RWPE2 (cell line): ENCODE results near the gene RARB.

Source experiments
- ATAC-seq: fragments of 200-7000 bp; cut with Tn5 transposase; 3 replicates; pipeline ENCODE4 v1.9.1; 2021; ENCODE audit warnings: low read depth
- DNase-seq: peaks from one replicate; pipeline ENCODE4 v3.0.0-alpha.2; 2020; ENCODE audit warnings: low spot score
- H3K27ac ChIP-seq: fragments of 450-650 bp; 2 replicates; pipeline ENCODE4 v1.5.1; 2017; ENCODE audit warnings: mild to moderate bottlenecking; ENCODE audit not compliant: poor library complexity, severe bottlenecking
- H3K27me3 ChIP-seq: fragments of 250-450 bp; sonication (Bioruptor Pico); 2 replicates; pipeline ENCODE4 v1.5.1; 2021; ENCODE audit warnings: mild to moderate bottlenecking, moderate library complexity; ENCODE audit not compliant: insufficient read depth, poor library complexity, severe bottlenecking
- H3K36me3 ChIP-seq: fragments of 250-450 bp; sonication (Bioruptor Pico); 2 replicates; pipeline ENCODE4 v1.5.1; 2020; ENCODE audit warnings: low read depth, mild to moderate bottlenecking, moderate library complexity
- H3K4me1 ChIP-seq: fragments of 250-450 bp; sonication (Bioruptor Pico); 2 replicates; pipeline ENCODE4 v1.5.1; 2021; ENCODE audit warnings: mild to moderate bottlenecking, moderate library complexity; ENCODE audit not compliant: insufficient read depth, poor library complexity, severe bottlenecking
- H3K4me3 ChIP-seq: fragments of 250-450 bp; sonication (Bioruptor Pico); 2 replicates; pipeline ENCODE4 v1.5.1; 2021; ENCODE audit warnings: mild to moderate bottlenecking, moderate library complexity; ENCODE audit not compliant: severe bottlenecking
- H3K9me3 ChIP-seq: fragments of 250-450 bp; sonication (Bioruptor Pico); 2 replicates; pipeline ENCODE4 v1.5.1; 2021; ENCODE audit warnings: mild to moderate bottlenecking, moderate library complexity; ENCODE audit not compliant: severe bottlenecking
- TF ChIP-seq, protein P1 (sequence below): fragments of 450-650 bp; IDR thresholded peaks from one replicate; pipeline ENCODE4 v1.5.1; 2017; ENCODE audit warnings: mild to moderate bottlenecking, moderate library complexity; ENCODE audit not compliant: poor library complexity, severe bottlenecking

RARB gene

DNA sequence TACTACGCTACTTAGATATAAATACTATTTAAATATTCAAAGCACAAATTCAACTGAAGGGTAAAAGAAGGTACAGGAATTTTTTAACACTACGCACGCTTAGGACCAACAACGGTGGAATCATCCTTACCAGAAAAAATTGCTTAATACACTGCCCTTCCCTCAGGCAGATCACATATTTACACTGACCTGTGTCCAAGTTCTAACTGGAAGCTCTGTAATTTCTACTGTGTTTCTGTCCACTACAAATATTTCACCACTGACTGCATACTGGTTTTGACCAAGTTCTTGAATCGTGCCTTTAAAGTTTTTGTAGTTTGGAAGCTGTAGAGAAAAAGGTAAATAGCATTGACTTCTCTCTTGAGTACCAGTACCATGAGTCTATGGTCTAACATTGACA lies 192.4 kb downstream of the RARB start:
- no peak overlapping the region for H3K4me3 ChIP-seq
- TF ChIP-seq, protein P1, sequence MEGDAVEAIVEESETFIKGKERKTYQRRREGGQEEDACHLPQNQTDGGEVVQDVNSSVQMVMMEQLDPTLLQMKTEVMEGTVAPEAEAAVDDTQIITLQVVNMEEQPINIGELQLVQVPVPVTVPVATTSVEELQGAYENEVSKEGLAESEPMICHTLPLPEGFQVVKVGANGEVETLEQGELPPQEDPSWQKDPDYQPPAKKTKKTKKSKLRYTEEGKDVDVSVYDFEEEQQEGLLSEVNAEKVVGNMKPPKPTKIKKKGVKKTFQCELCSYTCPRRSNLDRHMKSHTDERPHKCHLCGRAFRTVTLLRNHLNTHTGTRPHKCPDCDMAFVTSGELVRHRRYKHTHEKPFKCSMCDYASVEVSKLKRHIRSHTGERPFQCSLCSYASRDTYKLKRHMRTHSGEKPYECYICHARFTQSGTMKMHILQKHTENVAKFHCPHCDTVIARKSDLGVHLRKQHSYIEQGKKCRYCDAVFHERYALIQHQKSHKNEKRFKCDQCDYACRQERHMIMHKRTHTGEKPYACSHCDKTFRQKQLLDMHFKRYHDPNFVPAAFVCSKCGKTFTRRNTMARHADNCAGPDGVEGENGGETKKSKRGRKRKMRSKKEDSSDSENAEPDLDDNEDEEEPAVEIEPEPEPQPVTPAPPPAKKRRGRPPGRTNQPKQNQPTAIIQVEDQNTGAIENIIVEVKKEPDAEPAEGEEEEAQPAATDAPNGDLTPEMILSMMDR, result no peak
- peaks cover 75% of the 10 kb centered on the region for H3K36me3 ChIP-seq
- no peak for ATAC-seq
- DNase-seq, result no peak
- H3K27me3 ChIP-seq, result no peaks in the 10 kb centered on the region
- H3K4me1 ChIP-seq, result no peaks in the 10 kb centered on the region
- no peaks in the 10 kb centered on the region for H3K9me3 ChIP-seq
- H3K27ac ChIP-seq, result no peak overlapping the region

DNA sequence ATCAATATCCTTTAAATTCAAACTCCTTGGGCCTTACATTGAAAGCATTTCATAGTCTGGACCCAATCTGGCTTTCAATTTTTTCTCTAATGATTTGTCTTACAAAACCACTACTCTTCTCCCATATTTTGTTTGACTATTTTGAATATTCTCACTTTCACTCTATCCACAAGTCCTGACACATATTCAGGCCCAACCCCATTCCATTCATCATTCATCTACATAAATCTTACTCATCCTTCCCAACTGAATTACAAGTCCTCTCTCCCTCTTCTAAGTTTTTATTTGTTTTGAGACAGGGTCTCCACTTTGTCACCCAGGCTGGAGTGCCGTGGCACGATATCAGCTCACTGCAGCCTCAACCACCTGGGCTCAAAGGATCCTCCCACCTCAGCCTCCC lies 193.0 kb downstream of the RARB start:
- Histone ChIP-seq H3K27ac (no peak overlapping the region), H3K36me3 (peaks cover 75% of the 10 kb centered on the region), H3K27me3 (no peaks in the 10 kb centered on the region), H3K4me1 (no peaks in the 10 kb centered on the region), H3K9me3 (no peaks in the 10 kb centered on the region), H3K4me3 (no peak overlapping the region)
- no peak for DNase-seq
- TF ChIP-seq, protein P1, result no peak
- no peak for ATAC-seq

DNA sequence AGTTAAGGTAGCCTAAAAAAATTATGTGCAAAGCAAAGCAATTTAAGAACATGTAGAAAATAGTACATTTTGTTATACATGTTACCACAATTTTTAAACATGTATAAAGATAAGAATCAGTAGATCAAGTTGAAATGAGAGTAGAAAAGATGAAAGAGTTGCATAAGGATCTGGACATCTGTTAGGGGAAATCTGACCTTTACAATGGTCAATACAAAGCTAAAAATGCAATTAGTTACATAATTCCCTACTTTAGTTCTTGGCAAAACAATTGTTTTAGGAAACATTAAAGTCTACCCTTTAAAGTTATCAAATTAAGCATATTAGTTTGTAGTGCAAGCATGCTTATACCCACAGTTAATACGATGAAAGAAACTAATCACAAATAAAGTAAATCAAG lies 203.9 kb downstream of the RARB start:
- no peak overlapping the region for H3K27ac ChIP-seq
- no peak for DNase-seq
- H3K4me3 ChIP-seq, result no peak overlapping the region
- H3K9me3 ChIP-seq, result no peaks in the 10 kb centered on the region
- no peaks in the 10 kb centered on the region for H3K4me1 ChIP-seq
- no peak for ATAC-seq
- no peaks in the 10 kb centered on the region for H3K27me3 ChIP-seq
- TF ChIP-seq, protein P1, result no peak
- peaks cover 94% of the 10 kb centered on the region for H3K36me3 ChIP-seq

DNA sequence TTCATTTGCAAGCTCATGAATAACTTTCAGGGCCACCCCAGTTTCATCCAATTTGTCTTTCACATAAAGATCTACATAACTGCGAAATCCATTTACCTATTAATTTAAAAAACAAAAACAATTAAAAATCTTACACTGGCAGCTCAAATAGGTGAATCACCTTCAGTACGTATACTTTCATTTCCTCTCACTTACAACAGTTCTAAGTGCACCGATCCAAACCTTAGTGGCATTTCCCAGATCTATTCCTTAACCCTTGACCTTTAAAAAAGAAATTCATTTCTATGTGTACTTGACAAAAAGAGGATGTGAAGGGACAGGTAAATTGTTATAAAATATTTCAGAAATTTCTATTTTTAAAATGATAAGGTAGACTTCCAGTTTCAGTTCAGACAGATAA lies 205.9 kb downstream of the RARB start:
- ATAC-seq (no peak), DNase-seq (no peak)
- Histone ChIP-seq H3K4me3 (no peak overlapping the region), H3K27me3 (no peaks in the 10 kb centered on the region), H3K4me1 (no peaks in the 10 kb centered on the region), H3K36me3 (peaks cover 87% of the 10 kb centered on the region), H3K27ac (no peak overlapping the region), H3K9me3 (no peaks in the 10 kb centered on the region)
- TF ChIP-seq, protein P1, result no peak

DNA sequence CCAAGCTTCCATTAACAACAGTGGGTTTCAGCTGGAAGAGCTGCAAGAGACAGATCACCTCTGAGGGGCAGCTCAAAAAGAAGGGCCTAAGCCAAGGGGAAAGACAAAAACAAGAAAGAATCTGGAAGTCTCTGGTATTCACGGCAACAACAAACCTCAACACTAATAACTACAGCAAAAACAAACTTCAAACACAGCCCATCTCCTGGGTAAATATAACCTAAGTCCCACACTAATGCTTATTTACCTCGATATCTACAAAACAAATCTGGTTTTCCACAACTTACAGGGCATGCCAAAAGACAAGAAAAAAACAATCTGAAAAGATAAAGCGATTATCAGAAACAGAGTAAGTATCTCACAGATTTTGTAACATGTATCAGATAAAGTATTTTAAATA lies 207.0 kb downstream of the RARB start:
- Histone ChIP-seq H3K4me1 (no peaks in the 10 kb centered on the region), H3K9me3 (no peaks in the 10 kb centered on the region), H3K4me3 (no peak overlapping the region), H3K27me3 (no peaks in the 10 kb centered on the region), H3K36me3 (peaks cover 77% of the 10 kb centered on the region), H3K27ac (no peak overlapping the region)
- TF ChIP-seq, protein P1, result no peak
- DNase-seq (no peak), ATAC-seq (no peak)
